Loucy (cell line): ENCODE measurements around the gene WWC1.

Source experiments
- H2AFZ ChIP-seq: fragments of 200-600 bp; sonication (generic); 2 replicates; pipeline ENCODE4 v1.6.0; 2016; ENCODE audit warnings: antibody characterized with exemption, mild to moderate bottlenecking, low read length, moderate library complexity
- H3F3A ChIP-seq: fragments of 200-600 bp; 2 replicates; pipeline ENCODE4 v1.6.0; 2016; ENCODE audit warnings: antibody characterized with exemption, low read depth, mild to moderate bottlenecking
- H3K27me3 ChIP-seq: fragments of 200-600 bp; sonication (generic); 2 replicates; pipeline ENCODE4 v1.6.1; 2014; ENCODE audit warnings: low read length, mild to moderate bottlenecking; ENCODE audit not compliant: insufficient read depth, poor library complexity, severe bottlenecking
- H3K36me3 ChIP-seq: fragments of 200-600 bp; sonication (generic); 2 replicates; pipeline ENCODE4 v1.6.1; 2016; ENCODE audit warnings: low read length; ENCODE audit not compliant: insufficient read depth
- H3K4me1 ChIP-seq: fragments of 200-600 bp; sonication (generic); 2 replicates; pipeline ENCODE4 v1.5.1; 2014; ENCODE audit warnings: low read length, mild to moderate bottlenecking; ENCODE audit not compliant: insufficient read depth, poor library complexity, severe bottlenecking
- H3K4me2 ChIP-seq: fragments of 200-600 bp; sonication (generic); 2 replicates; pipeline ENCODE4 v1.6.0; 2014; ENCODE audit warnings: antibody characterized with exemption, low read length, low read depth, mild to moderate bottlenecking; ENCODE audit not compliant: poor library complexity, severe bottlenecking
- H3K4me3 ChIP-seq: fragments of 200-600 bp; sonication (generic); 2 replicates; pipeline ENCODE4 v1.5.1; 2014; ENCODE audit warnings: low read length, mild to moderate bottlenecking, mixed read lengths; ENCODE audit not compliant: poor library complexity, severe bottlenecking
- H3K79me2 ChIP-seq: fragments of 200-600 bp; sonication (generic); 2 replicates; pipeline ENCODE4 v1.6.1; 2014; ENCODE audit warnings: low read length; ENCODE audit not compliant: insufficient read depth
- H3K9ac ChIP-seq: fragments of 200-600 bp; sonication (generic); 2 replicates; pipeline ENCODE4 v1.6.0; 2014; ENCODE audit warnings: mild to moderate bottlenecking, low read depth, low read length, moderate library complexity; ENCODE audit not compliant: poor library complexity, severe bottlenecking
- H3K9me2 ChIP-seq: fragments of 200-600 bp; sonication (generic); replicated peaks from 2 replicates; pipeline ENCODE4 v1.6.1; 2016; ENCODE audit warnings: low read depth, low read length, mixed read lengths
- H3K9me3 ChIP-seq: fragments of 200-600 bp; sonication (generic); 2 replicates; pipeline ENCODE4 v1.6.1; 2014; ENCODE audit warnings: mild to moderate bottlenecking, antibody characterized with exemption, low read length, low read depth; ENCODE audit not compliant: insufficient read depth
- H4K20me1 ChIP-seq: fragments of 200-600 bp; sonication (generic); 2 replicates; pipeline ENCODE4 v1.6.0; 2014; ENCODE audit warnings: antibody characterized with exemption, low read length, mild to moderate bottlenecking; ENCODE audit not compliant: insufficient read depth, poor library complexity, severe bottlenecking
- CTCF ChIP-seq: fragments of 200-600 bp; sonication (generic); conservative IDR thresholded peaks from 2 replicates; pipeline ENCODE4 v1.5.1; 2014; ENCODE audit warnings: mild to moderate bottlenecking, antibody characterized with exemption, low read length
- EZH2phosphoT487 ChIP-seq: fragments of 200-600 bp; IDR thresholded peaks from 2 replicates; pipeline ENCODE4 v1.6.1; 2018; ENCODE audit warnings: antibody characterized with exemption, mild to moderate bottlenecking, moderate library complexity, borderline replicate concordance

The WWC1 gene

GRCh38 chr5:168375214-168375613, 83.8 kb downstream of the WWC1 start:
- no peak overlapping the region for H3K9ac ChIP-seq
- no peaks in the 10 kb centered on the region for H3K79me2 ChIP-seq
- H3K4me2 ChIP-seq, result no peak overlapping the region

GRCh38 chr5:168377525-168377924, 86.1 kb downstream of the WWC1 start:
- Histone ChIP-seq H3K4me1 (no peaks in the 10 kb centered on the region), H3K9me3 (no peaks in the 10 kb centered on the region), H4K20me1 (no peaks in the 10 kb centered on the region), H3K27me3 (no peaks in the 10 kb centered on the region), H3K4me2 (no peak overlapping the region), H3F3A (no peaks in the 10 kb centered on the region), H3K4me3 (no peak overlapping the region), H3K79me2 (no peaks in the 10 kb centered on the region), H2AFZ (no peak overlapping the region), H3K9ac (no peak overlapping the region), H3K9me2 (no peaks in the 10 kb centered on the region), H3K36me3 (no peaks in the 10 kb centered on the region)
- TF ChIP-seq CTCF (no peak), EZH2phosphoT487 (no peak)

More at GRCh38 chr5:168375214-168375613, 83.8 kb downstream of the WWC1 start:
- Histone ChIP-seq H3F3A (no peaks in the 10 kb centered on the region), H4K20me1 (no peaks in the 10 kb centered on the region), H2AFZ (no peak overlapping the region), H3K27me3 (no peaks in the 10 kb centered on the region), H3K36me3 (no peaks in the 10 kb centered on the region), H3K9me2 (no peaks in the 10 kb centered on the region), H3K4me3 (no peak overlapping the region), H3K9me3 (no peaks in the 10 kb centered on the region), H3K4me1 (no peaks in the 10 kb centered on the region)
- TF ChIP-seq CTCF, result no peak
- TF ChIP-seq EZH2phosphoT487, result no peak

- TF ChIP-seq CTCF (no peak), EZH2phosphoT487 (no peak)
- H3K79me2 ChIP-seq, result no peaks in the 10 kb centered on the region
Measured at GRCh38 chr5:168378741-168379140, 87.3 kb downstream of the WWC1 start.

More at GRCh38 chr5:168378741-168379140, 87.3 kb downstream of the WWC1 start:
- Histone ChIP-seq H3K4me2 (no peak overlapping the region), H3K36me3 (no peaks in the 10 kb centered on the region), H3K4me1 (no peaks in the 10 kb centered on the region), H3F3A (no peaks in the 10 kb centered on the region), H3K9me3 (no peaks in the 10 kb centered on the region), H3K9me2 (no peaks in the 10 kb centered on the region), H4K20me1 (no peaks in the 10 kb centered on the region), H3K9ac (no peak overlapping the region), H2AFZ (no peak overlapping the region), H3K27me3 (no peaks in the 10 kb centered on the region), H3K4me3 (no peak overlapping the region)
